ENCODE measurements around the gene PPP4C. TPM values are rescaled to one million over a fixed set of nuclear protein-coding genes. Genes with fewer than 3 reads are reported as not detected.

Gene PPP4C
- polyA plus RNA-seq = 173 and 184 TPM in 2 replicates
- polyA minus RNA-seq = 122 and 159 TPM in 2 replicates

- Histone ChIP-seq H3K4me3 (ENCODE audit: low read length) (peak within 1 kb of the TSS; percentile 99), H3K9me3 (ENCODE audit: low read length) (no peaks in the 10 kb centered on the region), H2AFZ (ENCODE audit: low read depth, low read length) (peak within 1 kb of the TSS; percentile 65), H3K9me2 (ENCODE audit: insufficient read depth, low read length) (no peaks in the 10 kb centered on the region), H3K4me2 (ENCODE audit: low read length) (peak within 1 kb of the TSS; percentile 98), H3K9ac (ENCODE audit: low read length) (peak within 1 kb of the TSS; percentile 89), H3K27ac (ENCODE audit: low read length) (peak within 1 kb of the TSS; percentile 80), H3K36me3 (ENCODE audit: insufficient read depth, low read length) (no peaks in the 10 kb centered on the region), H3K79me2 (replicated peaks; ENCODE audit: insufficient read depth, low read length) (peaks cover 32% of the 10 kb centered on the region), H4K20me1 (ENCODE audit: insufficient read depth) (no peaks in the 10 kb centered on the region), H3F3A (ENCODE audit: insufficient read depth, low read length, poor library complexity, severe bottlenecking) (no peaks in the 10 kb centered on the region), H3K27me3 (ENCODE audit: insufficient read depth, low read depth, low read length) (no peaks in the 10 kb centered on the region)
- TF ChIP-seq EZH2 (IDR thresholded peaks at IDR 0.05; ENCODE audit: borderline replicate concordance, insufficient read depth, low read length, poor library complexity, severe bottlenecking) = no peak
- peak; percentile 15 for TF ChIP-seq RAD21 (conservative IDR thresholded peaks at IDR 0.05)
- peak; percentile 92 for TF ChIP-seq POLR2AphosphoS5 (IDR thresholded peaks at IDR 0.05)
- TF ChIP-seq MXI1 (conservative IDR thresholded peaks at IDR 0.05; ENCODE audit: poor library complexity, severe bottlenecking) = peak; percentile 59
- TF ChIP-seq CTCF (IDR thresholded peaks at IDR 0.05; ENCODE audit: poor library complexity, severe bottlenecking) = peak; percentile 19
- TF ChIP-seq EP300 (conservative IDR thresholded peaks at IDR 0.05; ENCODE audit: poor library complexity, severe bottlenecking) = peak; percentile 19
- TF ChIP-seq SMC3 (conservative IDR thresholded peaks at IDR 0.05; ENCODE audit: poor library complexity) = peak; percentile 33
- peak; percentile 53 for TF ChIP-seq TAF1 (IDR thresholded peaks at IDR 0.05; ENCODE audit: low read depth)
- TF ChIP-seq REST (IDR thresholded peaks at IDR 0.05; ENCODE audit: borderline replicate concordance) = no peak
Observed at GRCh38 chr16:30075503-30076275, at the start of gene PPP4C. PPP4C (plus strand) TSS chr16:30075994; CDS start chr16:30076378, 384 bp downstream.

- no peak overlapping the region for H2AFZ ChIP-seq (ENCODE audit: low read depth, low read length)
- H3K79me2 ChIP-seq (replicated peaks; ENCODE audit: insufficient read depth, low read length) = peaks cover 3% of the 10 kb centered on the region
- H4K20me1 ChIP-seq (ENCODE audit: insufficient read depth) = no peaks in the 10 kb centered on the region
- H3K27me3 ChIP-seq (ENCODE audit: insufficient read depth, low read depth, low read length) = no peaks in the 10 kb centered on the region
- H3K9me3 ChIP-seq (ENCODE audit: low read length) = no peaks in the 10 kb centered on the region
- no peak overlapping the region for H3K27ac ChIP-seq (ENCODE audit: low read length)
- no peaks in the 10 kb centered on the region for H3F3A ChIP-seq (ENCODE audit: insufficient read depth, low read length, poor library complexity, severe bottlenecking)
- H3K36me3 ChIP-seq (ENCODE audit: insufficient read depth, low read length) = no peaks in the 10 kb centered on the region
- H3K9ac ChIP-seq (ENCODE audit: low read length) = no peak overlapping the region
- no peak overlapping the region for H3K4me2 ChIP-seq (ENCODE audit: low read length)
- H3K9me2 ChIP-seq (ENCODE audit: insufficient read depth, low read length) = no peaks in the 10 kb centered on the region
- H3K4me3 ChIP-seq (ENCODE audit: low read length) = no peak overlapping the region
- TF ChIP-seq REST (IDR thresholded peaks at IDR 0.05; ENCODE audit: borderline replicate concordance) = no peak
- TF ChIP-seq TAF1 (IDR thresholded peaks at IDR 0.05; ENCODE audit: low read depth) = no peak
- no peak for TF ChIP-seq RAD21 (conservative IDR thresholded peaks at IDR 0.05)
- TF ChIP-seq EZH2 (IDR thresholded peaks at IDR 0.05; ENCODE audit: borderline replicate concordance, insufficient read depth, low read length, poor library complexity, severe bottlenecking) = no peak
Observed at GRCh38 chr16:30026449-30026848, 49.3 kb upstream of the PPP4C start.

Measured in neural cell (in vitro differentiated cells).